Fibroblast of skin of right biceps (primary cell): ENCODE results near the gene ISCU.
A peak's percentile ranks its signal among the peaks of the same experiment; 100 is the strongest.

Experiments used
- DNase-seq: peaks from one replicate; pipeline ENCODE4 v3.0.0-alpha.2; 2013

ISCU gene

DNA sequence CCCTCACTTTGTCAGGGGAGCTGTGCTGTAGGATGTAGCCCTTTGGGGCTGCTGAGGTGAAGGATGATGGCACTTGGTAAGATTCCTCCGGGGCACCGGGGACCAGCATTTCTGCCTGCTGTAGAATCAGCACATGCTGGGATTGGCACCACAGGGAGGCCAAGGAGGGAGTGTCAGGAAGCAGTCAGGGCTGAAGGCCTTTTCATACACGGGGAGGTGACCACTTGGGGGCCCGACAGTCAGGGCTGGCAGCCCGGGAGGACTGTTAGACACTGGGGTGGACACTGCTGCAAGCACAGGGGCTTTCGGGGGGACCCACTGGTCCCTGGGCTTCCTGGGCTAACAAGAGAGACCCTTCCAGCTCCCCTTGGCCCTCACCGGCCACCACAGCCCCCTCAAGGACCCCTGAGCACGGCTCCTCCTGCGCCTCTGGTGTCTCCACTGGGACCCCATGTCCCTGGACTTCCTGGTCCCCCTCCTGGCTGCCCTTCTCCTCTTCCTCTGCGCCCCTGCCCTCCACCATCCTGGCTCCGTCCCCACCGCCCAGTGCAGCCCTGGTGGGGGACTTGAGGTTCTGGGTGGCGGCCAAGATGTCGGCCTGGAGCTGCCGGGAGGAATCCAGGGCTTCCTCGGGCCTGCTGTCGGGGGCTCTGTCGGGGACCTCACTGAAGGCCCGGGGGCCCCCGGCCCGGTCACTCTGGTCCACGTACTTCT, 29.0 kb downstream of the ISCU start:
- no peak for DNase-seq

DNA sequence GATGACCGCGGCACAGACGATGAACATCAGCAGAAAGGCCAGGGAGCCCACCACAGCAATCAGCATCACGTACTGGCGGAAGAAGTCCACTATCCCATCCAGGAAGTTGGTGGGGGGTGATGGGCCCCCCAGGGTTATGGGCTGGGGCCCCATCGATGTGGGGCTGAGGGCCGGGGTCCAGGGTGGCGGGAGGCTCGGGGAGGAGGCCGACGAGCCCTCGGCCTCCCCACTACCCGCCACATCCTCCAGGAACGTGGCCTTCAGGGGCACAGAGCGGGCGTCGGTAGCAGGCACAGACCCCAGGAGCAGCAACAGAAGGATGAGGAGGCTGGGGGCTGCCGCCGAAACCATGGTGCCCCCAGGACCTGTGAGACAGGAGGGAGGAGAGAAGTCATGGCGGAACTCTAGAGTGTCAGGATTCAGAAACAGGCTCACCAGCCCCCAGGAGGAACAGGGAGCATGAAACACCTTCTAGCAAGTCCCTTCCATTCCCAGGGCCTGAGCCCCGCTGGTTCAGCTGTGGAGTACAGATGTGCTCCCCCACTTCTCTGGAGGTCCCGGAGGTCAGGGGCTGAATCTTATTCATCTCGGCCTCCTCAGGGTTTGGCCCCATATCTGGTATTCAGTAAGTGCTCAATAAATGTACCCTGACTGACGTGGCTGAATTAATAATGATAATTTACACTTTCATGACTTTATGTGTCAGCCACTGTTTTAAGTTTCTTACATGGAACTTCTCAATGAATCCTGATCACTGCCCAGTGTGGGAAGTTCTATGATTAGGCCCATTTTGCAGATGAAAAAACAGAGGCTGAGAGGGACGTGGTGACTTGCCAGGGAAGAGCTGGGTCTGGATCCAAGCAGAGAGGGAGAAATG, 29.9 kb downstream of the ISCU start:
- DNase-seq = no peak

- no peak for DNase-seq
Observed at GRCh38 chr12:108594323-108594903, 32.0 kb downstream of the ISCU start.

DNA sequence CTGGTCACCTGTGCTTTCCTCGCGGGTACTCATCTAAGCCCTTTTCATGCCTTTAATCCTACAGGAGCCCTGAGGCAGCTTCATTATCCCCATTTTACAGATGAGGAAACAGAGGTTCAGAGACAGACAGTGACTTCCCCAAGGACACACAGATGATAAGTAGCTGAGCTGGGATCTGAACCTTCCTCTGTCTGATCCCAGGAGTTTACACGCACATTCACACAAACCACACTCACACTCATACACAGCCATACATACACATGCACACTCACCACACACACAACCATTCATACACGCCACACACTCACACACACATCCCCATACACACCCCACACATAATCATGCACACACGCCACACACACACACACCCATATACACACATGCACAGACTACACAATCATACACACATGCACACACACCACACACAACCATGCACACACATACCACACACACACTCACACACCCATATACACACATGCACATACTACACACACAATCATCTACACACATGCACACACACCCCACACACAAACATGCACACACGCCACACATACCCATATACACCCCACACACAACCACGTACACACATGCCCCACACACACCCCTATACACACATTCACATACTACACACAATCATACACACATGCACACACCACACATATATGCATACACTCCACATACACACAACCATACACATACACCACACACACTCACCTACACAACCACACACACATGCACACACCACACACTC, 32.7 kb downstream of the ISCU start:
- no peak for DNase-seq

DNA sequence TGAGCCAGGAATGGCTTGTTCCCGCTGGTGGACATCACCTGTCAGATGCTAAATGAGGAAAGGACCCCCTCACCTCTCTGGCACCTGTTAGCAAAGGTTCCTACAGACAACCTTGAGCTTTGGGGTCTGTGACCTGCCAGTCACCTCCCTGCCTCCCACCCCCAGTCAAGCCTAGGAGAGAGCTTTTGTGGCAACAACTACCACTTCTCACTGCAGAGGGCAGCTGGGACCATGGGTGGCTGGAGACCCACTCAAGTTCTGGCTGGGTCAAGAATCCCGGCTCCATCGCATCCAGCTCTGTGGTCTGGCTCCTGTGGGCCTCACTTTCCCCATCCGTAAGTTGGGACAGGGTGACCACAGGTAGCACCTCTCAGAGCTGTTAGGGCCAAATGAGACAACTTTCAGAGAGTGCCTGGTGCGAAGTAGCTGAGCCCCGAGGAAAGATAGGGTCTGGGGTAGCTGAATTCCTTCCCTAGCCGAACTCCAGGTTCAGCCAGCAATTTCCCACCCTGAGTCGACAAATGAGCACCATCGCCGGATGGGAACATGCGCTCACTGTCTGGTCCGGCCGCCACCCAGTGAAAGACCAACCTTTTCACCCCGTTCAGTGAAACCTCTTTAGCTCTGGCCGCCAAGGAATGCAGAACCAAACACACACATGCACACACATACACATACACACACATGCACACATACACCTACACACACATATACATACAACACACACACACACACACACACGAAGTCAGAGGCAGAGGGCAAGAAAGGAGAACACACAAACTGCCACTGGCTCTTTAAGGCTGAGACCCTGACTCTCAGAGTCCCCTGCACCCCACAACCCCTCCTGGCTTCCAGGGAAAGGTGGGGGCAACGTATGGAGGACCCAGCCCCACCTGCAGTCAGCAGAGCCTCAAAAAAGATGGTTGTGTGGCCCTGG, 33.6 kb downstream of the ISCU start:
- no peak for DNase-seq

DNA sequence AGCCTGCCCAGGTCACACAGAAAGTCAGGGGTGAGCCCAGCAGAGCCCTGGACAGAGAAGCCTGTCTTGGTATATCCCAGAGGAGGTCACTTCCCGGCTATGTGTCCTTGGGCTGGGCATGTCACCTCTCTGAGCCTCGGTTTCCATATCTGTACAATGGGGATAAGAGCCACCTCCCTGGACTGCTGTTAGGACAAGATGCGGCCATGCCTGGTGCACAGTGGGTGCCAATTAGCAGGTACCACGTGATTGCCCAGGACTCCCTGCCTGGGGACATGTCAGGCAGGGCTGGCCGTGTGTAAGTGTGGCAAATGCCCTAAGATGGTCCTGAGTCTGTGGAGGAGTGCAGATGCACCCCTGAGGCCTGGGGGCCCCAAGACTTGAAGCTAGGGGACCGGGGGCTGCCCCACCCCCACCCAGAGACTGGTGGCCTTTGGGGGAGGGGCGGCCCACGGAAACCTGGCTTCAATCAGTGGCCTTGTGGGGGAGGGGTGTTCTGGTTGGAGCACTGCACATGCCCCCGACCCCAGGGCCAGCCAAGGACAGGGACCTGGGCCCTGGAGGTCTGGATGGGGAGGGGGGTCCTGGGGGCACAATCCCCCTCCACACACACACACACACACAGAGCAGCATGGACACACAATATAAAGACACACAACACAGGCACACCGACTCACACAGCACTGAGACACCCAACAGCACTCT, 34.6 kb downstream of the ISCU start:
- DNase-seq = no peak

DNA sequence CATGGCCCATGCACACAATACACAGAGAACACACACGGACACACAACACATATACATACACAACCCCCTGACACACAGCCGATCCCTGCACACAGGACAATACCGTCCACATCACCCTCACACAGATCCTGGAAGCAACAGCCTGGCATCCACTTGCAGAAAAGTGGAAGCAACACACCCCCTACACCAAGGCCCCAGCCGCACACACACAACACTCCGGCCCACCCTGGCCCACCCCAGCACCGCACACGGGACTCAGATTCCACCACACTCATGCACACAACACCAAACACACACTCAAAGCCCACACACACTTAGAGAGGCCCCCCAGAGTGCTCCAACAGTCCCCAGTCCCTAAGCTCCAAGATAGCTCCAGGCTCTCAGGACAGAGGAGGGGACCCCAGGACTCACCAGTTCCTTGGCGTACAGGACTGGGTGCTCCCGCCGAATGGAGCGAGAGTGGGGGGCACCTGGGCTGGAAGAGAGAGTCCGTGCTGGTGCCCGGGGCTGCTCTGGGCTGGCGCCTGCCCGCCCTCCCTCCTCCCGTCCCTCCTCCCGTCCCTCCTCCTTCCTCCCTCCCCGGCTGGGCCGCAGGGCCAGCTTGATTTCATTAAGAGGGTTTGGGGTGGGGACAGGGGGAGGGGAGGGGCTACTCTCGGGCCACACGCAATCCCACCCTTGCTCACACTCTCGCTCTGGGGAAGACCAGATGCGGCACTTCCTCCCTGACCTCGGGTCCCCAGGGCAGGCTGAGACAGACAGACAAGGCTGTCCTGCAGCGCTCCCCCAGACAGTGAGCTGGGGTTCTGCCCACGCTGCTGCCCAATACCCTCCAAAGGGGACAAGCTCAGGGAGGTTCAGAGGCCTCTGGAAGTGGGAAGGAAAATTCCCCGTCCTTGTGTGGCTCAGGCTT, 35.4 kb downstream of the ISCU start, which contains the start of gene TMEM119:
TMEM119 (minus strand) TSS at position 526 of the 913 bp plus-strand sequence. CDS start 5,701 bp downstream, outside the sequence.
- peak; percentile 90 for DNase-seq

- no peak for DNase-seq
Observed at GRCh38 chr12:108598553-108599250, 36.3 kb downstream of the ISCU start.

- DNase-seq = no peak
Observed at GRCh38 chr12:108599541-108599940, 37.1 kb downstream of the ISCU start.

DNA sequence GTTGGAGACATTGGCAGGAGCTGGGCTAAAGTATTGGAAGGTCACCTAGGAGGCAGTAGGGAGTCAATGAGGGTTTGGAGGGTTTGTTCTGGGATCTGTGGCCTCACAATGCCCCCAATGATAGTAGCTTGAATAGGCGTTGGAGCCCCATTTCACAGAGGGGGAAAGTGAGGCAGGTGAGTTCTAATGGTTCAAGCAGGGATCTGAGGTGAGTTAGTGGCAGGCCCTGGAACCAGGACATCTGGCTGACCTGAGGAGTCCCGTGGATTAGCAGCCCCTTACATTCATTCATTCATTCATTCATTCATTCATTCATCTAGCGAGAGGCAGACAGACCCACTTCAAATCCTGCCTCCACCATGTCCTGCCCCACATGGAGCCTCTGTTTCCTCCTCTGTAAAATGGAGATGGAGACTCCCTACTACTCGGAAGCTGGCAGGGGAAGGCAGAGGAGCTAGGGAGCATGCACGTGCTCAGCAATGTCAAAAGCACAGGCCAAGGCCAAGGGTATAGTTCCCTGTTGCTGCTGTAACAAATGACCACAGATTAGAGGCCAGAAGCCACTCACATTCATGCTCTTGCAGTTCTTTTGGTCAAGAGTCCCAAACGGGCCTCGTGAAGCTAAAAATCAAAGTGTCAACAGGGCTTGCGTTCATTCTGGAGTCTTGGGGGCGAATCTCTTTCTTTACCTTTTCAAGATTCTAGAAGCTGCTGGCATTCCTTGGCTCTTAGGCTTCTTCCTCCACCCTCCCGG, 37.7 kb downstream of the ISCU start:
- no peak for DNase-seq

GRCh38 chr12:108600702-108601007, 38.3 kb downstream of the ISCU start:
- DNase-seq = no peak

GRCh38 chr12:108602209-108602705, 39.9 kb downstream of the ISCU start:
- DNase-seq = no peak

GRCh38 chr12:108602976-108603704, 40.7 kb downstream of the ISCU start:
- DNase-seq = no peak

DNA sequence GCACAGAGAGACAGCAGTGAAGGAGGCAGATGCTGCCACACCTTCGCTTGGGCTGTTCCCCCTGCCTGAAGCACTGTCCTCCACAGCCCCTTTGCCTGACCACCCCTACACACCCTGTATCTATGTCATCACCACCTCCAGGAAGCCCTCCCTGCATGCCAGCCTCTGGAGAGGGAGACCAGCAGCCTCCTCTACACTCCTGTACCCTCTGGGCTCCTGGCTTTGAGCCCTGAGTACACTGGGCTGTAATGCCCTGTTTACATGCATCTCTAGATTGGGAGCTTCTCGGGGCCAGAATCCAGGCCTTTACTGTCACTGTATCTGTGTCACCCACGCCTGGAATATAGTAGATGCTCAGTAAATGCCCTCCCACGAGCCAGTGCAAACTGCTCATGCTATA, 41.3 kb downstream of the ISCU start:
- DNase-seq = no peak

DNA sequence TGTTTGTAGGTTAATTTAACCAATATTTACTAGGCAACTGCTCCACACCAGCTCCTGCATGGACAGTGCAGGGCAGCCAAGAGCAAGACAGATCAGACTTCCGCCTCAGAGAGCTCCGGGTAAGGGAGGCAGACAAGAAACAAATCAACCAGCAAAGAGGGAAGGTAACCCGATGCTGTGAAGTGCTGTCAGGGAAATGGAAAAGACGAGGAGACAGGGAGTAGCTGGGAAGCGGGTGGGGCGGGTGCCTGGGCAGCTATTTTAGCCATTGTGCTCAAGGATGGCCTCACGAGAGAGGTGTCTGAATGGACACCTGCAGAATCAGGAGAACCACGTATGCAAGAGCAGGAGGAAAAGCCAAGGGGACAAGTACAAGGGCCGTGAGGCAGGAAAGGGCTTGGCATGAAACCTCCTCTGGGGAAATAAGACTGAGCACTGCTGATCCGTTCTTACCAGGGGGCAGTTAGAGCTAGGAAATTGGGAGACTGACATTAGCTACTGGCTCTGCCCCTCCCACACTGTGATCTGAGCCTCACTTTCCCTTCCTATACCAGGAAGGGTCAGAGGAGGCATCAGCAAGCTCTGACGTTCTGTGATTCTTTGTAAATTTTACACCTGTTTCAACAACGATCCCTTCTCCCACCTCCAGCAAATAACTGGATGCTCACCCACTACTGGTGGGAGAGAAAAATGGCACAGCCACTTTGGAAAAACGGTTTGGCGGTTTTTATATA, 42.0 kb downstream of the ISCU start:
- DNase-seq = no peak

- no peak for DNase-seq
Observed at GRCh38 chr12:108605000-108605689, 42.7 kb downstream of the ISCU start.
